ENCODE results near the gene SMIM5. TPM values are rescaled to one million over a fixed set of nuclear protein-coding genes. Genes with fewer than 3 reads are reported as not detected.

SMIM5 gene
- total and polyA plus RNA-seq, 3 experiments from 2014 or later = 0.13 to 0.20 TPM; not detected in 1

- H3K4me3 ChIP-seq (ENCODE audit: low read length) = no peak overlapping the region
- peaks cover 30% of the 10 kb centered on the region for H3K36me3 ChIP-seq (ENCODE audit: insufficient read depth, low read length)
- H3K27ac ChIP-seq (ENCODE audit: low read depth, low read length) = no peak overlapping the region
- Mint-ChIP-seq H3K27me3 (no peaks in the 10 kb centered on the region), H3K4me3 (no peak overlapping the region), H3K4me1 (peaks cover 21 to 50% (median 36%) of the 10 kb centered on the region in 3 donors), H3K36me3 (peaks cover 0 to 63% (median 2%) of the 10 kb centered on the region in 3 donors), H3K27ac (peak overlapping the region in 1 of 8 donors; percentile 15), H3K9me3 (no peaks in the 10 kb centered on the region)
- peaks cover 14% of the 10 kb centered on the region for H3K4me1 ChIP-seq (ENCODE audit: insufficient read depth, low read length)
- POLR2A ChIA-PET = no interaction called here
- no peak for DNase-seq
- no peaks in the 10 kb centered on the region for H3K9me3 ChIP-seq (ENCODE audit: low read length)
- CTCF ChIA-PET = interaction anchor here (2.1 kb wide), 1 partner anchor 69 kb away, joined by 10 read pairs; no protein-coding TSS in a partner anchor
- H3K27me3 ChIP-seq (ENCODE audit: insufficient read depth, low read length, poor library complexity, severe bottlenecking) = no peaks in the 10 kb centered on the region
Measured at GRCh38 chr17:75679706-75680211, 46.5 kb downstream of the SMIM5 start.

GRCh38 chr17:75680431-75680830 lies 47.2 kb downstream of the SMIM5 start:
- Mint-ChIP-seq H3K4me1 (peaks cover 24 to 53% (median 40%) of the 10 kb centered on the region in 3 donors), H3K27ac (no peak overlapping the region), H3K36me3 (peaks cover 0 to 66% (median 3%) of the 10 kb centered on the region in 3 donors), H3K9me3 (no peaks in the 10 kb centered on the region), H3K27me3 (no peaks in the 10 kb centered on the region), H3K4me3 (no peak overlapping the region)
- H3K4me3 ChIP-seq (ENCODE audit: low read length) = no peak overlapping the region
- no peaks in the 10 kb centered on the region for H3K9me3 ChIP-seq (ENCODE audit: low read length)
- H3K4me1 ChIP-seq (ENCODE audit: insufficient read depth, low read length) = peaks cover 15% of the 10 kb centered on the region
- H3K27me3 ChIP-seq (ENCODE audit: insufficient read depth, low read length, poor library complexity, severe bottlenecking) = no peaks in the 10 kb centered on the region
- peaks cover 31% of the 10 kb centered on the region for H3K36me3 ChIP-seq (ENCODE audit: insufficient read depth, low read length)
- DNase-seq = no peak
- CTCF ChIA-PET = interaction anchor here (2.1 kb wide), 1 partner anchor 68 kb away, joined by 10 read pairs; no protein-coding TSS in a partner anchor
- H3K27ac ChIP-seq (ENCODE audit: low read depth, low read length) = no peak overlapping the region
- POLR2A ChIA-PET = no interaction called here

- CTCF ChIA-PET = interaction anchor here (1.3 kb wide), 1 partner anchor 48 kb away, joined by 5 read pairs; the partner anchor contains the start of gene SMIM5
Measured at GRCh38 chr17:75681289-75681688, 48.1 kb downstream of the SMIM5 start.

GRCh38 chr17:75683583-75683982 lies 50.3 kb downstream of the SMIM5 start:
- Histone ChIP-seq H3K9me3 (ENCODE audit: low read length) (no peaks in the 10 kb centered on the region), H3K4me1 (ENCODE audit: insufficient read depth, low read length) (peaks cover 31% of the 10 kb centered on the region), H3K36me3 (ENCODE audit: insufficient read depth, low read length) (peaks cover 27% of the 10 kb centered on the region), H3K27me3 (ENCODE audit: insufficient read depth, low read length, poor library complexity, severe bottlenecking) (no peaks in the 10 kb centered on the region), H3K4me3 (ENCODE audit: low read length) (no peak overlapping the region), H3K27ac (ENCODE audit: low read depth, low read length) (no peak overlapping the region)
- peak overlapping the region in 1 of 8 donors; percentile 50 for H3K27ac Mint-ChIP-seq
- no peak for DNase-seq
- H3K36me3 Mint-ChIP-seq = peaks cover 0 to 73% (median 7%) of the 10 kb centered on the region in 3 donors
- H3K27me3 Mint-ChIP-seq = no peaks in the 10 kb centered on the region
- no peak overlapping the region for H3K4me3 Mint-ChIP-seq
- CTCF ChIA-PET = interaction anchor here (0.9 to 1.6 kb wide), 6 partner anchors 9 to 70 kb away, joined by 3 to 4 read pairs (median 3); no protein-coding TSS in a partner anchor
- H3K9me3 Mint-ChIP-seq = no peaks in the 10 kb centered on the region
- H3K4me1 Mint-ChIP-seq = peaks cover 29 to 70% (median 48%) of the 10 kb centered on the region in 3 donors
- POLR2A ChIA-PET = no interaction called here

More at GRCh38 chr17:75681289-75681688, 48.1 kb downstream of the SMIM5 start:
- POLR2A ChIA-PET = no interaction called here
- Mint-ChIP-seq H3K9me3 (no peaks in the 10 kb centered on the region), H3K36me3 (peaks cover 0 to 68% (median 3%) of the 10 kb centered on the region in 3 donors), H3K27ac (peak overlapping the region in 2 of 8 donors; percentile 33 to 45), H3K4me3 (no peak overlapping the region), H3K4me1 (peaks cover 26 to 58% (median 41%) of the 10 kb centered on the region in 3 donors), H3K27me3 (no peaks in the 10 kb centered on the region)
- no peaks in the 10 kb centered on the region for H3K9me3 ChIP-seq (ENCODE audit: low read length)
- no peaks in the 10 kb centered on the region for H3K27me3 ChIP-seq (ENCODE audit: insufficient read depth, low read length, poor library complexity, severe bottlenecking)
- H3K4me3 ChIP-seq (ENCODE audit: low read length) = no peak overlapping the region
- peaks cover 15% of the 10 kb centered on the region for H3K4me1 ChIP-seq (ENCODE audit: insufficient read depth, low read length)
- H3K36me3 ChIP-seq (ENCODE audit: insufficient read depth, low read length) = peaks cover 28% of the 10 kb centered on the region
- H3K27ac ChIP-seq (ENCODE audit: low read depth, low read length) = no peak overlapping the region
- no peak for DNase-seq

- H3K27me3 ChIP-seq (ENCODE audit: insufficient read depth, low read length, poor library complexity, severe bottlenecking) = no peaks in the 10 kb centered on the region
- no peak overlapping the region for H3K4me3 ChIP-seq (ENCODE audit: low read length)
- Mint-ChIP-seq H3K4me1 (peaks cover 33 to 75% (median 55%) of the 10 kb centered on the region in 3 donors), H3K9me3 (no peaks in the 10 kb centered on the region), H3K36me3 (peaks cover 0 to 69% (median 7%) of the 10 kb centered on the region in 3 donors), H3K4me3 (no peak overlapping the region), H3K27ac (no peak overlapping the region), H3K27me3 (no peaks in the 10 kb centered on the region)
- ChIA-PET POLR2A (no interaction called here), CTCF (interaction anchor here (1.2 to 1.6 kb wide), 4 partner anchors 9 to 70 kb away, joined by 3 to 5 read pairs (median 4); no protein-coding TSS in a partner anchor)
- H3K4me1 ChIP-seq (ENCODE audit: insufficient read depth, low read length) = peaks cover 38% of the 10 kb centered on the region
- H3K36me3 ChIP-seq (ENCODE audit: insufficient read depth, low read length) = peaks cover 27% of the 10 kb centered on the region
- H3K27ac ChIP-seq (ENCODE audit: low read depth, low read length) = no peak overlapping the region
- no peak for DNase-seq
- no peaks in the 10 kb centered on the region for H3K9me3 ChIP-seq (ENCODE audit: low read length)
Measured at GRCh38 chr17:75684249-75684648, 51.0 kb downstream of the SMIM5 start.

GRCh38 chr17:75684924-75685323 lies 51.7 kb downstream of the SMIM5 start:
- no peak overlapping the region for H3K4me3 ChIP-seq (ENCODE audit: low read length)
- H3K4me3 Mint-ChIP-seq = peak overlapping the region in 1 of 7 donors; percentile 36
- H3K27ac ChIP-seq (ENCODE audit: low read depth, low read length) = no peak overlapping the region
- H3K27me3 Mint-ChIP-seq = no peaks in the 10 kb centered on the region
- H3K4me1 Mint-ChIP-seq = peaks cover 39 to 76% (median 58%) of the 10 kb centered on the region in 3 donors
- POLR2A ChIA-PET = no interaction called here
- CTCF ChIA-PET = interaction anchor here (1.6 kb wide), 2 partner anchors 13 to 69 kb away, joined by 3 to 5 read pairs; no protein-coding TSS in a partner anchor
- H3K9me3 Mint-ChIP-seq = no peaks in the 10 kb centered on the region
- H3K36me3 ChIP-seq (ENCODE audit: insufficient read depth, low read length) = peaks cover 21% of the 10 kb centered on the region
- no peak for DNase-seq
- peaks cover 0 to 69% (median 7%) of the 10 kb centered on the region in 3 donors for H3K36me3 Mint-ChIP-seq
- no peaks in the 10 kb centered on the region for H3K27me3 ChIP-seq (ENCODE audit: insufficient read depth, low read length, poor library complexity, severe bottlenecking)
- H3K4me1 ChIP-seq (ENCODE audit: insufficient read depth, low read length) = peaks cover 43% of the 10 kb centered on the region
- no peaks in the 10 kb centered on the region for H3K9me3 ChIP-seq (ENCODE audit: low read length)
- peak overlapping the region in 1 of 8 donors; percentile 73 for H3K27ac Mint-ChIP-seq

- peaks cover 15% of the 10 kb centered on the region for H3K36me3 ChIP-seq (ENCODE audit: insufficient read depth, low read length)
- ChIA-PET POLR2A (no interaction called here), CTCF (interaction anchor here (1.0 to 1.6 kb wide), 3 partner anchors 14 to 68 kb away, joined by 3 to 5 read pairs (median 3); no protein-coding TSS in a partner anchor)
- H3K4me1 ChIP-seq (ENCODE audit: insufficient read depth, low read length) = peaks cover 48% of the 10 kb centered on the region
- Mint-ChIP-seq H3K27me3 (no peaks in the 10 kb centered on the region), H3K36me3 (peaks cover 0 to 66% (median 7%) of the 10 kb centered on the region in 3 donors), H3K9me3 (no peaks in the 10 kb centered on the region), H3K27ac (peak overlapping the region in 1 of 8 donors; percentile 73), H3K4me1 (peaks cover 41 to 80% (median 60%) of the 10 kb centered on the region in 3 donors), H3K4me3 (no peak overlapping the region)
- no peaks in the 10 kb centered on the region for H3K27me3 ChIP-seq (ENCODE audit: insufficient read depth, low read length, poor library complexity, severe bottlenecking)
- DNase-seq = no peak
- H3K4me3 ChIP-seq (ENCODE audit: low read length) = no peak overlapping the region
- no peak overlapping the region for H3K27ac ChIP-seq (ENCODE audit: low read depth, low read length)
- H3K9me3 ChIP-seq (ENCODE audit: low read length) = no peaks in the 10 kb centered on the region
Measured at GRCh38 chr17:75685499-75685898, 52.3 kb downstream of the SMIM5 start.

- H3K36me3 ChIP-seq (ENCODE audit: insufficient read depth, low read length) = peaks cover 29% of the 10 kb centered on the region
- Mint-ChIP-seq H3K4me1 (peaks cover 48 to 83% (median 70%) of the 10 kb centered on the region in 3 donors), H3K4me3 (peak overlapping the region in 2 of 7 donors; percentile 32 to 60), H3K27ac (peak overlapping the region; percentile 2 to 88 (median 68)), H3K36me3 (peaks cover 0 to 78% (median 11%) of the 10 kb centered on the region in 3 donors), H3K27me3 (no peaks in the 10 kb centered on the region), H3K9me3 (no peaks in the 10 kb centered on the region)
- H3K4me3 ChIP-seq (ENCODE audit: low read length) = no peak overlapping the region
- peaks cover 61% of the 10 kb centered on the region for H3K4me1 ChIP-seq (ENCODE audit: insufficient read depth, low read length)
- no peaks in the 10 kb centered on the region for H3K27me3 ChIP-seq (ENCODE audit: insufficient read depth, low read length, poor library complexity, severe bottlenecking)
- POLR2A ChIA-PET = interaction anchor here (0.7 to 1.1 kb wide), 4 partner anchors 10 to 76 kb away, joined by 3 to 6 read pairs (median 6); partner anchors contain the start of genes GALK1 and RECQL5
- no peak for DNase-seq
- H3K9me3 ChIP-seq (ENCODE audit: low read length) = no peaks in the 10 kb centered on the region
- CTCF ChIA-PET = interaction anchor here (0.6 to 1.4 kb wide), 4 partner anchors 65 to 902 kb away, joined by 3 read pairs; no protein-coding TSS in a partner anchor
- H3K27ac ChIP-seq (ENCODE audit: low read depth, low read length) = no peak overlapping the region
Measured at GRCh38 chr17:75688209-75688825, 55.1 kb downstream of the SMIM5 start.

All from CD8-positive, alpha-beta memory T cell (primary cell).